Smooth muscle cell (in vitro differentiated cells): ENCODE measurements around the gene SUPT20HL2. TPM values are rescaled to one million over a fixed set of nuclear protein-coding genes. Genes with fewer than 3 reads are reported as not detected.
"Not testable (repeated sequence)": the region's sequence is repeated elsewhere in the genome, so short reads cannot be mapped to it uniquely, and the experiment has no call there.

Experiments used
- DNase-seq: peaks from one replicate; lab custom pipeline; 2025; ENCODE audit not compliant: unreplicated experiment; lab: John Stamatoyannopoulos, UW
- H2AFZ ChIP-seq: fragments of 200-600 bp; sonication (generic); 2 replicates; pipeline ENCODE4 v1.6.0; 2016; ENCODE audit warnings: antibody characterized with exemption, low read depth, mild to moderate bottlenecking
- H3F3A ChIP-seq: fragments of 200-600 bp; sonication (generic); 2 replicates; pipeline ENCODE4 v1.6.0; 2017; ENCODE audit warnings: antibody characterized with exemption, low read depth
- H3K27ac ChIP-seq: fragments of 200-600 bp; sonication (generic); 2 replicates; pipeline ENCODE4 v1.5.1; 2016; ENCODE audit warnings: low read depth, mild to moderate bottlenecking
- H3K27me3 ChIP-seq: fragments of 200-600 bp; sonication (generic); 2 replicates; pipeline ENCODE4 v1.6.1; 2016; ENCODE audit warnings: low read depth, mild to moderate bottlenecking
- H3K36me3 ChIP-seq: fragments of 200-600 bp; sonication (generic); 2 replicates; pipeline ENCODE4 v1.5.1; 2016; ENCODE audit warnings: low read depth
- H3K4me1 ChIP-seq: fragments of 200-600 bp; sonication (generic); 2 replicates; pipeline ENCODE4 v1.5.1; 2016; ENCODE audit warnings: low read depth
- H3K4me2 ChIP-seq: fragments of 200-600 bp; sonication (generic); 2 replicates; pipeline ENCODE4 v1.6.0; 2016; ENCODE audit warnings: mild to moderate bottlenecking
- H3K4me3 ChIP-seq: fragments of 200-600 bp; sonication (generic); 2 replicates; pipeline ENCODE4 v1.5.1; 2016; ENCODE audit warnings: mild to moderate bottlenecking
- H3K79me2 ChIP-seq: fragments of 200-600 bp; sonication (generic); 2 replicates; pipeline ENCODE4 v1.6.0; 2016; ENCODE audit warnings: low read depth, mild to moderate bottlenecking
- H3K9ac ChIP-seq: fragments of 200-600 bp; sonication (generic); 2 replicates; pipeline ENCODE4 v1.6.0; 2016; ENCODE audit warnings: low read depth
- H3K9me3 ChIP-seq: fragments of 200-600 bp; sonication (generic); replicated peaks from 2 replicates; pipeline ENCODE4 v1.5.1; 2016; ENCODE audit warnings: low read depth
- H4K20me1 ChIP-seq: fragments of 200-600 bp; sonication (generic); 2 replicates; pipeline ENCODE4 v1.6.0; 2016; ENCODE audit warnings: low read depth
- CTCF ChIP-seq: fragments of 200-600 bp; sonication (generic); IDR thresholded peaks from 2 replicates; pipeline ENCODE4 v1.5.1; 2017; ENCODE audit warnings: borderline replicate concordance, mild to moderate bottlenecking, antibody characterized with exemption; ENCODE audit not compliant: insufficient read depth, poor library complexity, severe bottlenecking
- WGBS: methylation state at CpG from one replicate; pipeline ENCODE4 v1.1.7; 2016; ENCODE audit warnings: low lambda C conversion rate; 5-methylcytosine and 5-hydroxymethylcytosine counted together
- polyA plus RNA-seq: library from polyadenylated mRNA; unstranded; fragments of >200 nt; fragmentation: Nextera tagmentation; extraction: Ambion mirVana; gene quantifications from 2 replicates; pipeline ENCODE4 v1.2.1, GENCODE V29; 2016
- total RNA-seq: library from RNA; depleted of rRNA; stranded (reverse); fragments of >200 nt; gene quantifications from 2 replicates; pipeline ENCODE4 v1.2.3, GENCODE V29; 2014

SUPT20HL2 gene
- total and polyA plus RNA-seq, 2 experiments from 2014 or later, result 0.45 TPM; not detected in 1

DNA sequence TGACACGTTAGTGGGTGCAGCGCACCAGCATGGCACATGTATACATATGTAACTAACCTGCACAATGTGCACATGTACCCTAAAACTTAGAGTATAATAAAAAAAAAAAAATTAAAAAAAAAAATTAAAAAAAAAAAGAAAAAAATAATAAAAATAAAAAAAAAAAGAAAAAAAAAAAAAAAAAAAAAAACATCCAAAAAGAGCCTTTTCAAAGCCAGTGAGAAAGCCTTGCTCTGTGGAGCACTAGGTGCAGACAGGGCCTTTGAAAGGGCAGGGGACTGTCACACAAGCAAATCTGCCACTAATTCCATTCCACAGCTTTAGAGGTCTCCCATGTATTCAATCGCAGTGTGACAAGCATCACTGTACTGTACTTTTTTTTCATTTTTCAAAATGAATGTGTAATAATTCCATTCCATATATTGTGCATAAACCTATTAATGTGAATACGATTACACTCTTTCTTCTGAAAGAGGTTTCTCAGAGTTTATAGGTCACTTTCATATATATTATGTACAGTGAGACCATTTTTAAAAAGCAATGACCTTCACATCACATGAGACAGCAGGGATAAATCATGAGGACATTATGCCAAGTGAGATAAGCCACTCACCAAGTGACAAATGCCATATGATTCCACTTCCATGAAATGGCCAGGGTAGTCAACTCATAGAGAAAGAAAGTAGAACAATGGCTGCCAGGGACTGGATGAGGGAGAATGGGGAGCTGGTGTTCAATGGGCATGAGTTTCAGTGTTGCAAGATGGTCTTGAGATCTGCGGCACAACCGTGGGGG is 4.1 kb downstream of the SUPT20HL2 start:
- not testable (repeated sequence) for H3K4me3 ChIP-seq, H3K27ac ChIP-seq, H3K27me3 ChIP-seq, H2AFZ ChIP-seq, H3K9ac ChIP-seq, H3K4me1 ChIP-seq, H3K4me2 ChIP-seq, H3F3A ChIP-seq, H3K79me2 ChIP-seq, H3K9me3 ChIP-seq, H4K20me1 ChIP-seq, DNase-seq, H3K36me3 ChIP-seq
- 92% methylated on average over 6 of the region's 6 CpGs for WGBS

DNA sequence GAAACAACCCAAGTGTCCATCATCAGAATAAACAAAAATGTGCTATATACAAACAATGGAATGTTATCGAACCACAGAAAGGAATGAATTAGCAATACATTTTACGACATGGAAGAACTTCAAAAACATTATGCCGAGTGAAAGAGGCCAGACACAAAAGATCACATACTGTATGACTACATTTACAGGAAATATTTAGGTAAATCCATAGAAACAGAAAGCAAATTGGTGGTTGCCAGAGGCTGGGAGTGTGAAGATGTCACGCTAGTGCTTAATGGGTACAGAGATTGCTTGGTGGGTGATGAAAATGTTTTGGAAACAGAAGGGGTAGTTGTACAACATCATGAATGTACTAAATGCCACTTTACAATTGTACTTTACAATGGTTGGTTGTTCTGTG is 5.1 kb downstream of the SUPT20HL2 start:
- WGBS, result 68% methylated on average over 4 of the region's 4 CpGs
- H3K9me3 ChIP-seq, H3K36me3 ChIP-seq, H3K27ac ChIP-seq, H3K79me2 ChIP-seq, H3K4me2 ChIP-seq, H3K27me3 ChIP-seq, H3K9ac ChIP-seq, H4K20me1 ChIP-seq, H3K4me3 ChIP-seq, H3K4me1 ChIP-seq, H2AFZ ChIP-seq, H3F3A ChIP-seq, DNase-seq: not testable (repeated sequence)

DNA sequence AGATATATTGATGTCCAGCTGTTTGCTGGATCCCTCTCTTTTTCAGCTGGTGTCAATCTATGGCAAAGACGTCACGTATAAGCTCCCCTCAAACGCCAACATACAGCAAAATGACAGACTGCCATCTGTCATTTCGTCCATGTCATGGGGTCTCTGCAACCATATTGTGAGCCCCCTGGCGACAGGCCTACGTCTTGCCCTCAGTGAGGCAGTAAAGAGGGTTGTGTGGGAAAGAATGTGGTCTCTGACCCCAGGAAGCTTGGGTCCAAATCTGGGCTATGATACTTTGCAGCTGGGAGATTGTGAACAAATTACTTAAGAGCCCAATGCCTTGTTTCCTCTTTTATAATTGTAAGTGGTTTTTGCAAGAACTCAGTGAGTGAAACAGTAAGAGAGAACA is 7.4 kb downstream of the SUPT20HL2 start:
- WGBS, result 64% methylated on average over 6 of the region's 6 CpGs
- Histone ChIP-seq H3K4me3 (no peak overlapping the region), H3K27me3 (no peaks in the 10 kb centered on the region), H3K4me1 (peaks cover 7% of the 10 kb centered on the region), H4K20me1 (no peaks in the 10 kb centered on the region), H2AFZ (no peak overlapping the region), H3K4me2 (no peak overlapping the region), H3K79me2 (no peaks in the 10 kb centered on the region), H3K36me3 (no peaks in the 10 kb centered on the region), H3F3A (no peaks in the 10 kb centered on the region), H3K9ac (no peak overlapping the region), H3K9me3 (no peaks in the 10 kb centered on the region), H3K27ac (no peak overlapping the region)
- no peak for DNase-seq
- no peak for TF ChIP-seq CTCF

DNA sequence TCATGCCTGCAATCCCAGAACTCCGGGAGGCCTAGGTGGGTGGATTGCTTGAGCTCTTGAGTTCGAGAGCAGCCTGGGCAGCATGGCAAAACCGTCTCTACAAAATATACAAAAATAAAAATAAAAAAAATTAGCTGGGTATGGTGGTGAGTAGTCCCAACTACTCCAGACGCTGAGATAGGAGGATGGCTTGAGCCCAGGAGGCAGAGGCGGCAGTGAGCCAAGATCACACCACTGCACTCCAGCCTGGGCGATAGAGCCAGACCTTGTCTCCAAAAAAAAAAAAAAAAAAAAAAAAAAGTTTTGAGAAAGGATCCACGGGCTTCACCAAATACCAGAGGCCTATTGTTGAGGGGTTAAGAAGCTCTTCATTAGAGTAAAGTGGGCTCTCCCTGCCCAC is 8.0 kb downstream of the SUPT20HL2 start:
- Histone ChIP-seq H2AFZ (no peak overlapping the region), H3K36me3 (no peaks in the 10 kb centered on the region), H3K9ac (no peak overlapping the region), H3K4me3 (no peak overlapping the region), H4K20me1 (no peaks in the 10 kb centered on the region), H3K27me3 (no peaks in the 10 kb centered on the region), H3K4me2 (no peak overlapping the region), H3K79me2 (no peaks in the 10 kb centered on the region), H3K4me1 (peaks cover 7% of the 10 kb centered on the region), H3K27ac (no peak overlapping the region), H3K9me3 (no peaks in the 10 kb centered on the region), H3F3A (no peaks in the 10 kb centered on the region)
- no peak for TF ChIP-seq CTCF
- DNase-seq, result no peak
- 91% methylated on average over 7 of the region's 7 CpGs for WGBS
